OCI-LY1 (cell line): ENCODE measurements around the gene PRMT3.

Experiments
- CTCF ChIP-seq: fragments of 200-600 bp; sonication (generic), shearing (Covaris generic); IDR thresholded peaks from 2 replicates; pipeline ENCODE4 v1.5.1; 2017; ENCODE audit warnings: mild to moderate bottlenecking, antibody characterized with exemption, low read length, moderate library complexity, mixed read lengths
- EZH2 ChIP-seq: fragments of 200-600 bp; sonication (generic), shearing (Covaris generic); IDR thresholded peaks from 2 replicates; pipeline ENCODE4 v1.8.0; 2017; ENCODE audit warnings: borderline replicate concordance, mixed run types, mild to moderate bottlenecking, antibody characterized with exemption, low read length, moderate library complexity, mixed read lengths

DNA sequence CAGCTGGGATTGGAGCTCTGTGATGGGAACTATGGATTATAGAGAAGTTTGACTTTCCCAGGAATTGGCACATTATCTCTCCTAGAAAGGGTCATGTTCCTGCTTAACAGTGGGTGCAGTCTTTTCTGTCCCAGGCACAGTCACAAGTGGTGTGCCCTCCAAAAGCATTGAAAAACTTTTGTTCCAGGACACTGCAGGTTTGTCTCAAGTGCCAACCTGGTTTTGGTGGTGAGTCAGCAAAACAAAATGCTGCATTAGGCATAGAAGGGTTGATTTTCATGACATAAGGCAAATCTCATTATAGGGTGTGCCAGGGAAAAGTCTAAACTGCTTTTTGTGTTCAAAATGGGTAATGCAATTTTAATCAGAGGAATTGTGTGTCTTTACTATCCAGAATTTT, 19.1 kb upstream of the PRMT3 start:
- TF ChIP-seq CTCF (no peak), EZH2 (no peak)
